Activated naive CD4-positive, alpha-beta T cell treated with anti-CD3 and anti-CD28 coated beads, Interleukin-2, amount 50 U/mL, for 16 hours (primary cell): ENCODE data around the gene IGLL5.

Experiments used
- DNase-seq: peaks from one replicate; pipeline ENCODE4 v3.0.0-alpha.2; 2020

Gene IGLL5

DNA sequence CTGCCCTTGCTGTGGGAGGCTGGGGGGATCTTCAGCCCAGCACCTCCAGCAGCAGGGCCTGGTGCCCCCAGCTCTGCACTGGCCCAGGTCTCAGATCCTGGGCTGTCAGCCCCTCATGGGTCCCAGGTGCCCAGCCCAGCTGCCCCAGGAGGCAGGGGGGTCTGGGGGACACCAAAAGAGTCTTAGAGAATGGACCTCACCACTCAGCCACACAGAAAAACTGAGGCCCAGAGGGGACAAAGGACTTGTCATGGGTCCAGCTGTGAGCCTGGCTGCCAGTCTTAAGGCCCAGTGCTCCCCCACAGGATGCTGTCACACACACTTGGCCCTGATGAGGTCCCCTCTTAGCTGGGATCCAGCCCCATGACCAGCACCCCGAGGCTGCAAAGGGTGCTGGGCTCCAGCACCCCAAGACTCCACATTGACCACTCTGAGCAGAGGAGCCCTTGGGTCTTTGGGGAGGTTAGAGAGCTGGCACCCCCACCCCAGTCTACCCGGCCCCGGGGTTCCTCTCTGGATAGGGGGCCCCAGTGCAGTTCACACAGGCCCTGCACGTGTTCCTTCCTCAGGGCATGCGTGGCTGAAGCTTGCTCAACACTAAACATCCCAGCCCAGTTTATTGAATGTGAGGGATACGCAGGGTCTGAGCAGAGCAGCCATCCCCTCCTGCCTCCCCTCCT lies 54.4 kb downstream of the IGLL5 start:
- no peak for DNase-seq

- DNase-seq, result peak; percentile 72
These were observed 55.1 kb downstream of the IGLL5 start for GRCh38 chr22:22942511-22943329.

- no peak for DNase-seq
These were observed 56.1 kb downstream of the IGLL5 start for GRCh38 chr22:22943521-22944267.

GRCh38 chr22:22944268-22944985 lies 56.8 kb downstream of the IGLL5 start:
- no peak for DNase-seq

GRCh38 chr22:22945195-22945594 lies 57.6 kb downstream of the IGLL5 start:
- no peak for DNase-seq
